Endothelial cell of umbilical vein (primary cell): Measurements from ENCODE around the gene NELFCD. TPM values are rescaled to one million over a fixed set of nuclear protein-coding genes. Genes with fewer than 3 reads are reported as not detected.

Source experiments
- BruUV-seq: library from RNA; stranded (reverse); fragments of 400-500 nt; replicated peaks from 2 replicates; lab custom pipeline; 2021; lab: Mats Ljungman, UMichigan
- CTCF ChIA-PET: fragments of 300-600, 350-600 bp; sonication (Branson Sonifier 250); formaldehyde crosslinking; loops from one replicate; lab custom pipeline; 2021; ENCODE audit warnings: antibody characterized with exemption, inconsistent platforms; lab: Charles Lee
- POLR2A ChIA-PET: fragments of 300-600, 350-600 bp; sonication (Branson Sonifier 250); formaldehyde crosslinking; loops from one replicate; lab custom pipeline; 2021; ENCODE audit warnings: antibody characterized with exemption, inconsistent platforms; lab: Charles Lee
- DNase-seq: peaks from one replicate; pipeline ENCODE4 v3.0.0-alpha.2; 2011; ENCODE audit warnings: low read depth, low spot score
- FAIRE-seq: peaks from 2 replicates; lab custom pipeline; 2011; peaks lifted over from hg19 to GRCh38; lab: Jason Lieb, UNC
- H2AFZ ChIP-seq: 2 replicates; pipeline ENCODE4 v1.6.0; 2012; ENCODE audit warnings: low read depth, low read length, control low read depth, inconsistent platforms
- H3K27ac ChIP-seq: 2 replicates; pipeline ENCODE4 v1.5.1; 2011; ENCODE audit warnings: low read depth, mild to moderate bottlenecking, control low read depth, low read length, moderate library complexity; ENCODE audit not compliant: insufficient read depth
- H3K27me3 ChIP-seq, 2 experiments: 2 replicates each; pipeline versions ENCODE4 v1.6.0 to v1.6.1; 2011; ENCODE audit warnings: low read length in 2 of 2, mixed read lengths in 1 of 2; ENCODE audit not compliant: control insufficient read depth in 2 of 2, insufficient read depth in 2 of 2
- H3K36me3 ChIP-seq, 2 experiments: 2 replicates in 1 of 2; 3 replicates in 1 of 2; pipeline ENCODE4 v1.5.1; 2011; ENCODE audit warnings: low read length in 2 of 2, mild to moderate bottlenecking in 1 of 2, moderate library complexity in 1 of 2; ENCODE audit not compliant: control insufficient read depth in 2 of 2, insufficient read depth in 2 of 2; ENCODE audit errors: extremely low read depth in 1 of 2
- H3K4me1 ChIP-seq: 3 replicates; pipeline ENCODE4 v1.5.1; 2011; ENCODE audit warnings: mild to moderate bottlenecking, low read length; ENCODE audit not compliant: control insufficient read depth, insufficient read depth; ENCODE audit errors: extremely low read depth
- H3K4me2 ChIP-seq: 2 replicates; pipeline ENCODE4 v1.6.1; 2011; ENCODE audit warnings: low read length, control low read depth, mixed read lengths; ENCODE audit not compliant: insufficient read depth
- H3K4me3 ChIP-seq, 3 experiments: fragments of 200-600 bp in 1 of 3; sonication (generic), shearing (Covaris generic) in 1 of 3; replicated peaks in 1 of 3; 2 replicates each; pipeline ENCODE4 v1.5.1; 2011 to 2016; ENCODE audit warnings: control low read depth in 3 of 3, low read length in 3 of 3, mild to moderate bottlenecking in 2 of 3, inconsistent platforms in 1 of 3, low read depth in 1 of 3, moderate library complexity in 1 of 3; ENCODE audit not compliant: insufficient read depth in 1 of 3
- H3K79me2 ChIP-seq: 2 replicates; pipeline ENCODE4 v1.6.0; 2012; ENCODE audit warnings: low read length, inconsistent platforms; ENCODE audit not compliant: control insufficient read depth, insufficient read depth
- H3K9ac ChIP-seq: replicated peaks from 2 replicates; pipeline ENCODE3; 2011; ENCODE audit warnings: low read length, control low read depth; ENCODE audit not compliant: insufficient read depth; ENCODE audit errors: extremely low read depth
- H3K9me1 ChIP-seq: replicated peaks from 3 replicates; pipeline ENCODE4 v1.6.0; 2011; ENCODE audit warnings: mild to moderate bottlenecking, low read length; ENCODE audit not compliant: control insufficient read depth, insufficient read depth; ENCODE audit errors: extremely low read depth
- H3K9me3 ChIP-seq: replicated peaks from 2 replicates; pipeline ENCODE4 v1.5.1; 2012; ENCODE audit warnings: low read length, inconsistent platforms; ENCODE audit not compliant: control insufficient read depth, insufficient read depth
- H4K20me1 ChIP-seq: replicated peaks from 2 replicates; pipeline ENCODE3; 2011; ENCODE audit warnings: mild to moderate bottlenecking, low read length; ENCODE audit not compliant: control insufficient read depth, insufficient read depth; ENCODE audit errors: extremely low read depth
- POLR2AphosphoS5 ChIP-seq: IDR thresholded peaks from 2 replicates; pipeline ENCODE4 v1.6.1; 2012; ENCODE audit warnings: low read depth, mild to moderate bottlenecking, control low read depth, low read length, moderate library complexity; ENCODE audit not compliant: insufficient read depth
- dilution Hi-C: fragments of 300-500 bp; cut with MboI; formaldehyde crosslinking; loops from one replicate; pipeline ENCODE4 v1.15.0; 2019; ENCODE audit warnings: low sequenced_read_pairs; ENCODE audit not compliant: extremely low pct_ligation_motif_present
- intact Hi-C: fragments of 100-400 bp; cut with micrococcal nuclease; formaldehyde crosslinking; loops from one replicate; pipeline ENCODE4 v1.10.0; 2022
- polyA plus RNA-seq, 4 experiments: library from polyadenylated mRNA; depleted of rRNA in 3 of 4; stranded (reverse) in 3 of 4; unstranded in 1 of 4; fragments of >200 nt; gene quantifications; 2 replicates each; pipeline versions ENCODE4 v1.2.1 to v1.2.3, GENCODE V29; 2011 to 2012; ENCODE audit warnings: missing spikeins in 1 of 4
- total RNA-seq: library from RNA; stranded (reverse); gene quantifications from 2 replicates; pipeline ENCODE4 v1.2.3, GENCODE V29; 2021
- TF ChIP-seq, protein P1 (sequence below), 2 donors: IDR thresholded peaks; 1 replicate in 1 of 2; 2 replicates in 1 of 2; pipeline ENCODE4 v1.5.1; 2011; ENCODE audit warnings: low read length in 2 of 2, mild to moderate bottlenecking in 2 of 2, moderate library complexity in 2 of 2, control low read depth in 1 of 2, inconsistent platforms in 1 of 2, low read depth in 1 of 2; ENCODE audit not compliant: insufficient read depth in 1 of 2; ENCODE audit errors: extremely low read depth in 1 of 2

NELFCD gene
- total and polyA plus RNA-seq, 2 donors (not counting 3 experiments of a cell fraction or from before 2014, with no cell fraction given): 90.1 to 92.5 TPM

DNA sequence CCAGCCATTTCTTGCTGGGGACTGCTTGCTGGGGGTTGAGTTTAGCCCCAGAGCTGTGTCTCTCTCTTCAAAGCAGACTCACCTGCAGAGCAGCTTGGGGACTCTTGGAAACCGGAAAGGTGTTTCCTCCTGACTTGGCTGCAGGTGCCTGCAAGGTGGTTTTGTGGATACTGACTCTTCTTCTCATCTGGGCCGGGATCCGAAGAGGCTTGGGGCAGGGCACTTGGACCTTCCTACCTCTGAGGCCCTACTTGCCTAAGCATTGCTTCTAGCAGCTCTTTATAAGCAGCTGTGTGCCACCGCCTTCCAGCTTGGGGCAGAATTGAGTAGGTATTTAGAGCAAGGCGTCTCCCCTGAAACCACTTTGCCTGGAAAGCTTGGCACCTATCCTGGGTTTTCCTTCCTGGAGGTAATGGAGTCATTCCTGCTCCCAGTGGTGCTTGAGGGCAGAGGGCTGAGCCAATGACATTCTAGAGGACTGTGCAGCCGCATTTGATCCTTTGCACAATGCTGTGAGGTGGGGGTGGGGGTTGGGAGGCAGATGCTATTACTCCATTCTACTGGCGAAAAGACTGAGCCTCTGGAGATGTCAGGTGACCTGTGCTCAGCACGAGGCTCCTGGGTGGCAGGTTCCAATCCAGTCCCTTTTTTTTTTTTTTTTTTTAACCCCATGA is 29.4 kb downstream of the NELFCD start:
- Histone ChIP-seq H3K4me3 (no peak overlapping the region), H2AFZ (peak overlapping the region; percentile 55), H3K27me3 (no peaks in the 10 kb centered on the region), H3K79me2 (peaks cover 14% of the 10 kb centered on the region), H3K36me3 (no peaks in the 10 kb centered on the region), H3K27ac (peak overlapping the region; percentile 95), H3K4me2 (peak overlapping the region; percentile 32), H3K9me3 (no peaks in the 10 kb centered on the region), H3K4me1 (peaks cover 31% of the 10 kb centered on the region), H3K9ac (peak overlapping the region; percentile 71), H4K20me1 (no peaks in the 10 kb centered on the region), H3K9me1 (no peaks in the 10 kb centered on the region)
- POLR2A ChIA-PET: interaction anchor here (0.7 to 1.8 kb wide), 2 partner anchors 22 to 828 kb away, joined by 5 to 13 read pairs; partner anchors contain the start of gene ATP5F1E
- DNase-seq (peak; percentile 75), FAIRE-seq (peak; percentile 4)
- intact Hi-C loops: loop anchor here (10.0 kb wide), 2 partner anchors 356 to 934 kb away; partner anchors contain the start of genes FAM217B, PPP1R3D and STX16
- dilution Hi-C loops: no loop called here
- BruUV-seq: TSS peak; percentile 12
- CTCF ChIA-PET: interaction anchor here (0.6 to 2.0 kb wide), 4 partner anchors 22 to 1501 kb away, joined by 3 to 7 read pairs (median 4); partner anchors contain the start of gene ATP5F1E
- peak; percentile 3 for TF ChIP-seq POLR2AphosphoS5
- TF ChIP-seq, protein P1, sequence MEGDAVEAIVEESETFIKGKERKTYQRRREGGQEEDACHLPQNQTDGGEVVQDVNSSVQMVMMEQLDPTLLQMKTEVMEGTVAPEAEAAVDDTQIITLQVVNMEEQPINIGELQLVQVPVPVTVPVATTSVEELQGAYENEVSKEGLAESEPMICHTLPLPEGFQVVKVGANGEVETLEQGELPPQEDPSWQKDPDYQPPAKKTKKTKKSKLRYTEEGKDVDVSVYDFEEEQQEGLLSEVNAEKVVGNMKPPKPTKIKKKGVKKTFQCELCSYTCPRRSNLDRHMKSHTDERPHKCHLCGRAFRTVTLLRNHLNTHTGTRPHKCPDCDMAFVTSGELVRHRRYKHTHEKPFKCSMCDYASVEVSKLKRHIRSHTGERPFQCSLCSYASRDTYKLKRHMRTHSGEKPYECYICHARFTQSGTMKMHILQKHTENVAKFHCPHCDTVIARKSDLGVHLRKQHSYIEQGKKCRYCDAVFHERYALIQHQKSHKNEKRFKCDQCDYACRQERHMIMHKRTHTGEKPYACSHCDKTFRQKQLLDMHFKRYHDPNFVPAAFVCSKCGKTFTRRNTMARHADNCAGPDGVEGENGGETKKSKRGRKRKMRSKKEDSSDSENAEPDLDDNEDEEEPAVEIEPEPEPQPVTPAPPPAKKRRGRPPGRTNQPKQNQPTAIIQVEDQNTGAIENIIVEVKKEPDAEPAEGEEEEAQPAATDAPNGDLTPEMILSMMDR (IDR thresholded peaks at IDR 0.05; ENCODE audit: extremely low read depth in 1 of 2, insufficient read depth in 1 of 2, low read depth in 1 of 2, low read length in 2 of 2): no peak
